Right lobe of liver (tissue), 6 donors: Measurements from ENCODE around the gene UNC80. TPM values are rescaled to one million over a fixed set of nuclear protein-coding genes. Genes with fewer than 3 reads are reported as not detected.

ENCODE experiments used
- ATAC-seq, 4 donors: fragments of 200-7000 bp; cut with Tn5 transposase; one replicate each; pipeline ENCODE4 v1.9.1; 2020; ENCODE audit warnings: mild to moderate bottlenecking in 4 of 4, moderate library complexity in 4 of 4
- DNase-seq, 3 donors: peaks; one replicate each; pipeline ENCODE4 v3.0.0-alpha.2; 2020
- H3K27ac ChIP-seq, 3 donors: fragments of 200-600 bp; one replicate each; pipeline ENCODE4 v1.8.0; 2022
- H3K27me3 ChIP-seq, 2 donors: fragments of 200-600 bp; one replicate each; pipeline ENCODE4 v1.8.0; 2022
- H3K36me3 ChIP-seq, 4 donors: fragments of 200-600 bp; sonication (generic) in 1 of 4; one replicate each; pipeline versions ENCODE4 v1.5.1 to v1.8.0; 2017 to 2022; ENCODE audit warnings: control low read depth in 1 of 4
- H3K4me1 ChIP-seq, 4 donors: fragments of 200-600 bp; sonication (generic) in 1 of 4; one replicate each; pipeline versions ENCODE4 v1.5.1 to v1.8.0; 2017 to 2022; ENCODE audit warnings: control low read depth in 1 of 4
- H3K4me3 ChIP-seq, 3 donors: fragments of 200-600 bp; one replicate each; pipeline ENCODE4 v1.8.0; 2022
- H3K9me3 ChIP-seq, 4 donors: fragments of 200-600 bp; sonication (generic) in 1 of 4; one replicate each; pipeline versions ENCODE4 v1.5.1 to v1.8.0; 2017 to 2022; ENCODE audit warnings: control low read depth in 1 of 4
- POLR2A ChIP-seq: fragments of 450-650 bp; IDR thresholded peaks from one replicate; pipeline ENCODE4 v1.6.1; 2017; ENCODE audit warnings: antibody characterized with exemption, mild to moderate bottlenecking
- WGBS: methylation state at CpG from one replicate; pipeline ENCODE4 v1.1.6; 2018; ENCODE audit warnings: low coverage, low lambda C conversion rate; ENCODE audit not compliant: insufficient coverage; ENCODE audit errors: missing lambda C conversion rate; 5-methylcytosine and 5-hydroxymethylcytosine counted together
- intact Hi-C, 2 donors: fragments of 100-400 bp; cut with DNase I; formaldehyde crosslinking; loops; one replicate each; pipeline versions ENCODE4 v1.11.2 to v1.14.1; 2022
- total RNA-seq, 6 experiments: library from RNA; depleted of rRNA in 2 of 6; stranded (reverse); fragments of >200 nt in 2 of 6; fragmentation: NEBNext Ultra II Directional in 3 of 6; extraction: Animal tissue kit (Norgen Biotek cat#: 25700) in 3 of 6; gene quantifications; one replicate each; pipeline versions ENCODE4 v1.1.0 to v1.2.4, GENCODE V29; 2016 to 2023
- TF ChIP-seq, protein P1 (sequence below), 4 donors: fragments of 200-600 bp in 3 of 4; fragments of 450-650 bp in 1 of 4; IDR thresholded peaks; one replicate each; pipeline versions ENCODE4 v1.5.1 to v1.8.0; 2016 to 2022; ENCODE audit warnings: antibody characterized with exemption in 4 of 4, mild to moderate bottlenecking in 2 of 4
- donor health status: DM: no; HTN: yes; CAD: no.
- donor health status: DM: no; HTN: no; CAD: no.
- donor health status: DM: no; HTN: no; CAD: no.
- donor health status: DM: no; HTN: yes; CAD: no.
- donor health status: DM: no; HTN: yes; CAD: no.

UNC80 gene
- total RNA-seq, 6 experiments from 2014 or later, result 0.19 TPM; not detected in 5

DNA sequence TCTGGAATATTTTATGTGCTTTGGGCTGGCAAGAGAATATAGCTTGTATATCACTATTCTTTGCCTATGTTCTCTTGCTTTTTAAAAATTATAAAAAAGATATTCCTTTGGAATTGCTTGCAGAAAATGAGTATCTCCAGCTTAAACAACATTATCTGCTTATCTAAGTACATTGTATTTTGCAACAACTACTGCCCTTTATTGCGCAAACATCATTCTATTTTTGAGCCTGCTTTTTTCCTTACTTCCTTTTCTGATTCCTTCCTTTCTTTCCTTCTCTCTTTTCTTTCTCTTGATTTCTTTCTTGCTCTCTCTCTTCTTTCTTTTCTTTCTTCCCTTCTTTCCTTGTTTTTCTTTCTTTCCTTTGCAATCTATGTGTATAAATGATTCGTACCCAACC, 74.0 kb downstream of the UNC80 start:
- Histone ChIP-seq H3K4me3 (no peak overlapping the region), H3K9me3 (no peaks in the 10 kb centered on the region), H3K27me3 (no peaks in the 10 kb centered on the region), H3K4me1 (no peaks in the 10 kb centered on the region), H3K27ac (no peak overlapping the region), H3K36me3 (no peaks in the 10 kb centered on the region)
- TF ChIP-seq POLR2A, result no peak
- TF ChIP-seq, protein P1, sequence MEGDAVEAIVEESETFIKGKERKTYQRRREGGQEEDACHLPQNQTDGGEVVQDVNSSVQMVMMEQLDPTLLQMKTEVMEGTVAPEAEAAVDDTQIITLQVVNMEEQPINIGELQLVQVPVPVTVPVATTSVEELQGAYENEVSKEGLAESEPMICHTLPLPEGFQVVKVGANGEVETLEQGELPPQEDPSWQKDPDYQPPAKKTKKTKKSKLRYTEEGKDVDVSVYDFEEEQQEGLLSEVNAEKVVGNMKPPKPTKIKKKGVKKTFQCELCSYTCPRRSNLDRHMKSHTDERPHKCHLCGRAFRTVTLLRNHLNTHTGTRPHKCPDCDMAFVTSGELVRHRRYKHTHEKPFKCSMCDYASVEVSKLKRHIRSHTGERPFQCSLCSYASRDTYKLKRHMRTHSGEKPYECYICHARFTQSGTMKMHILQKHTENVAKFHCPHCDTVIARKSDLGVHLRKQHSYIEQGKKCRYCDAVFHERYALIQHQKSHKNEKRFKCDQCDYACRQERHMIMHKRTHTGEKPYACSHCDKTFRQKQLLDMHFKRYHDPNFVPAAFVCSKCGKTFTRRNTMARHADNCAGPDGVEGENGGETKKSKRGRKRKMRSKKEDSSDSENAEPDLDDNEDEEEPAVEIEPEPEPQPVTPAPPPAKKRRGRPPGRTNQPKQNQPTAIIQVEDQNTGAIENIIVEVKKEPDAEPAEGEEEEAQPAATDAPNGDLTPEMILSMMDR (IDR thresholded peaks at IDR 0.05), result no peak
- WGBS, result 58% methylated on average over 2 of the region's 2 CpGs
- DNase-seq (no peak), ATAC-seq (no peak)
- intact Hi-C loops, result no loop called here

DNA sequence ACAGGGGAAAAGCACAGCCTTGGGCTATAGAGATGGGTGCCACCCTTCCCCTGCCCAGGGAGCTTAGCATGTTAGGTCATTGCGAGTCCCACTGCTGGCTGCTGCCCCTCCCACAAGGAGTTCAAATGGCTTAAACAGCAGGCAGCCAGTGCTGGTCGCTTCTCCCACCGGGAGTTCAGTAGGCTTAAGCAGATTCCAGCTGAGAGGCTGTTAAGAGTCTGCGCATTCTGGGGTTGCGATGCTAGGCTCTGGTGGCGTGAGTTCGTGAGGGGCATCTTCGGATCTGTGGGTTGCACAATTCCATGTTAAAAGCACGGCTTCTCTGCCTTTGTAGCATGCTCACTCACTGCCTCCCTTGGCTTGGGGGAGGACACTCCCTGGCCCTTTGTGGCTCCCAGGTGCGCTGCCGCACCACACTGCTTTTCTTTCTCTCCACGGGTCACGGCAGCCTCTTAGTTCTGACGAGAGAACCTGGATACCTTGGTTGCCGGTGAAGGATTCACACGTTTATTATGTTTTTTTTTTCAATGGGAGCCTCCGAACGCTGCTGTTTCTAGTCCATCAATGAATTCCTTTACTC, 93.2 kb downstream of the UNC80 start:
- Histone ChIP-seq H3K27me3 (no peaks in the 10 kb centered on the region), H3K36me3 (no peaks in the 10 kb centered on the region), H3K27ac (no peak overlapping the region), H3K4me1 (no peaks in the 10 kb centered on the region), H3K9me3 (no peaks in the 10 kb centered on the region), H3K4me3 (no peak overlapping the region)
- no peak for DNase-seq
- WGBS, result 46% methylated on average over 10 of the region's 18 CpGs
- ATAC-seq, result no peak
- TF ChIP-seq POLR2A, result no peak
- TF ChIP-seq, protein P1 (IDR thresholded peaks at IDR 0.05), result no peak
- intact Hi-C loops, result no loop called here

DNA sequence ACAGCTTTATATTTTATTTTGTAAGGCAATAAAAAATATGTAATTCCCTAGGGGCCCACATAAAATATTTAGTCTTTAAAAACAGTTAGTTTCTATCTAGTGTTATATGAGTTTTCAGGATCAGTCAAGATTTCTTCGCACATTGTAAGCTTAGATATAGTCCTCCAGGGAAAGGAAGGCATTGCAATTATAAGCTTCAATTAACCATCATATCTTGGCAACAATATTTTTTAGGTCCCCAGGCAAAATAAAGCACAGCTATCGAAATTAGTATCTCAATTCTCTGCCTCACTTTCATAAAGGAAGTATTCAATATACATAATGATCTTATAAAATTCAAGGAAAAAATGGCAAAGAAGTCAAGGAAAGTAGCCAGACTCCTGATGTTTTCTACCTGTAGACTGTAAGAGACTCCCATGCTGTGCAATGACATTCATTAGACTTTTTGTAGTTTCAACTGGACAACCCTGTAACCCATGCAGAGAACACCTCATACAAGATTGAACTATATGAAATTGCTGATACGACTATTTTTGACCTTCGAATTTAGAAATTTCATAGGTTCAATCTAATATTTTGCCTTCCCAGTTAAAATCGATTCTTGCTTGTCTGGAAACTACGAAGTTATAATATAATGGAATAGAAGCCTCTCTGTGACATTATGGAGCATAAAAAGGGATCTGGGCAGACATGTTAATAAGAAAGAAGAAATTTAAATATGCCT, 96.8 kb downstream of the UNC80 start:
- H3K9me3 ChIP-seq, result no peaks in the 10 kb centered on the region
- H3K4me3 ChIP-seq, result no peak overlapping the region
- no peak overlapping the region for H3K27ac ChIP-seq
- no peak for TF ChIP-seq POLR2A
- TF ChIP-seq, protein P1 (IDR thresholded peaks at IDR 0.05), result no peak
- no peak for ATAC-seq
- no peaks in the 10 kb centered on the region for H3K27me3 ChIP-seq
- 46% methylated on average over 6 of the region's 6 CpGs for WGBS
- no peaks in the 10 kb centered on the region for H3K4me1 ChIP-seq
- H3K36me3 ChIP-seq, result no peaks in the 10 kb centered on the region
- DNase-seq, result no peak
- intact Hi-C loops, result no loop called here

DNA sequence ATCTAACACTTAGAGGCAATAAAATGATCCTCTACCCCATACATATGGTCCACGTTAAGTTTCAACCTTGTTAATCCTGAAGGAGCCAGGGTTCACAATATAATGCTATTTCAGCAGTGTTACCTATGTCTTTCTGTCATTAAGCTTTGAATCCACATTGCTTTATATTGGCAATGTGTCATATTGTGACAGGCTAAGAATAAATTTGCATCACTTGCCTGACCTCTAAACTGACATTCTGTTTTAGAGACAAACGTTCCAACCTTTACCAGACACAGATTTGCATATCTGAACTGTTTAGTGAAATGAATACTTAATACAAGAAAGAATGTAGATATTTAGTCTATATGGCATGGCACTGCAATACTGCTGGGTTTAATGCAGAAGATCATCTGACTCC, 98.4 kb downstream of the UNC80 start:
- DNase-seq (no peak), ATAC-seq (no peak)
- no peak for TF ChIP-seq POLR2A
- TF ChIP-seq, protein P1 (IDR thresholded peaks at IDR 0.05), result no peak
- Histone ChIP-seq H3K27ac (no peak overlapping the region), H3K4me1 (no peaks in the 10 kb centered on the region), H3K27me3 (no peaks in the 10 kb centered on the region), H3K4me3 (no peak overlapping the region), H3K9me3 (no peaks in the 10 kb centered on the region), H3K36me3 (no peaks in the 10 kb centered on the region)
- WGBS, result 23% methylated on average over 2 of the region's 2 CpGs
- intact Hi-C loops, result no loop called here
